ENCODE results near the gene ARFIP1.

- no peak for TF ChIP-seq MAX (IDR thresholded peaks at IDR 0.05)
- no peak for TF ChIP-seq YY1 (IDR thresholded peaks at IDR 0.05; ENCODE audit: low read depth)
- no peak for TF ChIP-seq EP300 (IDR thresholded peaks at IDR 0.05; ENCODE audit: borderline replicate concordance)
- no peak for TF ChIP-seq RAD21 (IDR thresholded peaks at IDR 0.05; ENCODE audit: low read depth)
- TF ChIP-seq REST (IDR thresholded peaks at IDR 0.05; ENCODE audit: low read depth) = no peak
- TF ChIP-seq ZBTB7A (IDR thresholded peaks at IDR 0.05; ENCODE audit: low read depth) = no peak
- TF ChIP-seq EGR1 (IDR thresholded peaks at IDR 0.05) = no peak
- TF ChIP-seq CEBPB (IDR thresholded peaks at IDR 0.05) = no peak
Measured at GRCh38 chr4:152803541-152803940, 23.8 kb downstream of the ARFIP1 start.

Data from Ishikawa (cell line).